GM12873 (cell line): ENCODE data around the gene BAAT.

ENCODE experiments used
- CTCF ChIP-seq: IDR thresholded peaks from 2 replicates; pipeline ENCODE4 v1.5.1; 2012; ENCODE audit warnings: low read depth, mild to moderate bottlenecking, moderate library complexity, low read length, control low read depth; ENCODE audit not compliant: insufficient read depth; ENCODE audit errors: missing control alignments

The BAAT gene

GRCh38 chr9:101414839-101415238, 30.0 kb upstream of the BAAT start:
- no peak for TF ChIP-seq CTCF

DNA sequence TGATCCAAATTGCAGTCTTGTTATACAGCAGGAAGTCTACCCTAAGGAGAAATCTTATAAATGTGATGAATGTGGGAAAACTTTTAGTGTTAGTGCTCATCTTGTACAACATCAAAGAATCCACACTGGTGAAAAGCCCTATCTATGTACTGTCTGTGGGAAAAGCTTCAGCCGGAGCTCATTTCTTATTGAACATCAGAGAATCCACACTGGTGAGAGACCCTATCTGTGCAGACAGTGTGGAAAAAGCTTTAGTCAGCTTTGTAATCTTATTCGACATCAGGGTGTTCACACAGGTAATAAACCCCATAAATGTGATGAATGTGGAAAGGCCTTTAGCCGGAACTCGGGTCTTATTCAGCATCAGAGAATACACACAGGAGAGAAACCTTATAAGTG, 24.3 kb upstream of the BAAT start:
- TF ChIP-seq CTCF = no peak

DNA sequence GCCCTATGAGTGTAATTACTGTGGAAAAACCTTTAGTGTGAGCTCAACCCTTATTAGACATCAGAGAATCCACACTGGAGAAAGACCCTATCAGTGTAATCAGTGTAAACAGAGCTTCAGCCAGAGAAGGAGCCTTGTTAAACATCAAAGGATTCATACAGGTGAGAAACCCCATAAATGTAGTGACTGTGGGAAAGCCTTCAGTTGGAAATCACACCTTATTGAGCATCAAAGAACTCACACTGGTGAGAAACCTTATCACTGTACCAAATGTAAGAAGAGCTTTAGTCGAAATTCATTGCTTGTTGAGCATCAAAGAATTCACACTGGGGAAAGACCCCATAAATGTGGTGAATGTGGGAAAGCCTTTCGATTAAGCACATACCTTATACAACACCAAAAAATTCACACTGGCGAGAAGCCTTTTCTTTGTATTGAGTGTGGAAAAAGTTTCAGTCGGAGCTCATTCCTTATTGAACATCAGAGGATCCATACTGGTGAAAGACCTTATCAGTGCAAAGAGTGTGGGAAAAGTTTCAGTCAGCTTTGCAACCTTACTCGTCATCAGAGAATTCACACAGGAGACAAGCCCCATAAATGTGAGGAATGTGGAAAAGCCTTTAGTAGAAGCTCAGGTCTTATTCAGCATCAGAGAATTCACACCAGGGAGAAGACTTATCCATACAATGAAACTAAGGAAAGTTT, 23.7 kb upstream of the BAAT start:
- no peak for TF ChIP-seq CTCF

DNA sequence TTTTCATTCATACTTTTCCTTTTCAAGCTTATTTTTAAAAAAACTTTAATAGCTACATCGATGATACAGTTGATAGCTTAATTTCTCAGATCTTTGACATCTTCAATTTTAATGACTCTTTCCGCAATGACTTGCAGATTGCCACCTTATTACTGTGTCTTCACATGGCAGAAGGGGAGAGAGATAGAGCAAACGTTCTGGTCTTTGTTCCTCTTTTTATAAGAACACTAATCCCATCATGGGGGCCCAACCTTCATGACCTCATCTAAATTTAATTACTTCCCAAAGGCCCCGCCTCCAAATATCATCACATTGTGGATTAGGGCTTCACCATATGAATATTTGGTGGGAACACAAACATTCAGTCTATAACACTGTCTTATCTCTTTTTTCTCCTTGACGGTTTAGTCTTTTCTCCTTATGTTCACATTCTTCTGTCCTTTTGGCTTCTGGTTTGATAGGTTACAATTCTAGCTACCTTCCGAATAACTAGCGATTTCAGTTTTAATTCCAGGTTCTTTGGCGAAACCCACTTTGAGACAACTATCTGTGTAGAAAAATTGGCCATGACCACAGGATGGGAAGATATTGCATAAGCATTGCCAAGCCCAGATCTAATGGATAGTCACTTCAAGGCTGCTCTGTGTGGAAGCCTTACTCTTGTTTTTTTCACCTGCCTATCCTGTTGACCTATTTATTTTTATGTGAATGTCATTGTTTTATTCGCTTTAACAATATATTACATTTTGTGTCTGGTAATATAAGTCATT, 18.9 kb upstream of the BAAT start:
- TF ChIP-seq CTCF = no peak

DNA sequence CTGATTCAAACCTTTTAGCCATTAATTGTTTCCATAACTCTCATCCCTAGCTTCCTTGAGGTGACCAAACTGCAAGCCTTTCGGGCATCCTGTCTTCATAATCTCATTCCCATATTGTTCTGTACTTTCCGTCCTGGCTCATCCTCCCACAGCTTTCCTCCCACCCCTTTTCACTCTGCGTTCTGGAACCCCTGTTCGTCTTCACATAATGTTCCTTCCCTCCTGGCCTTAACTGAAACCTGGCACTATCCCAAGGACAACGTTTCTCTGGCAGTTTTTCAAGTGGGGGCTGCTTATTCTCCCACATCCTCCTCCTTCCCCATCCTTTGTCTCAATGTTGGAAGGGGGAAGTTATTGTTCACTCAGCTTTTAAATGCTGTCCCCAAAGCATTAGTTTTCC, 15.3 kb upstream of the BAAT start:
- no peak for TF ChIP-seq CTCF

GRCh38 chr9:101399643-101399970, 14.8 kb upstream of the BAAT start:
- TF ChIP-seq CTCF = no peak

DNA sequence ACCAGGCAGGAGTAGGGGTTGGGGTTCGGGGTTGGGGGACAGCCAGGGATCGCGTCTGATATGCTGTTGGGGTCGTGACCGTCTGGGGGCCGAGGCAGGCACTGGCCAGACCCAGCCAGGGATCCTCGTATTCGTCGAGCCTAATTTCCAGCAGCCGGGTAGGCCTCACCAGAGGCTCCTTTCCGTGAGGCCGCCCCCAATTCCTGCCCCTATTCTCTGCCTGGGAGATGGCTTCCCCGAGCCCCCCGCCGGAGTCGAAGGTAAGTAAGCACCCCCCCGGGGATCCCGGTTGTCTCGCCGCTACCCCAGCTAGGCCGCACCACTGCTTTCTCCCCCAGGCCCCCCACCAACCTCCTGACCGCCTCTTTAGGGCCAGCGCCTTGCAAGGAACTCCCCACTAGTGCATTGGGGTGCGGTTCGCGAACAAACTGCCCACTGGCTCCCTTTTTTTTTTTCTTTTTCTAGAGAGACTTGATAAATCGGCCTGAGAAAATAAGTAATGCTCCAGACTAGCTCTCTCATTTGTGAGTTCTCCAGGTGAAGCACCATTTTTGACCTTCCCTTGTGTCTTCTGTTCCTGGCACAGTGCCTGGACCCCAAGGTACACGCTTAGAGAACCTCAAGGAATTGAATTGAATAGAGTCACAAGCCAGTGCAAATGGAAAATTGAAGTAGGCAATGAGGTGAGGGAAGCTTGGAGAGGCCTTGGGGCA, 14.3 kb upstream of the BAAT start:
- TF ChIP-seq CTCF = no peak
